AG10803 (cell line): ENCODE measurements around the gene FUT3.

Experiments used
- DNase-seq: peaks from one replicate; pipeline ENCODE4 v3.0.0; 2010; ENCODE audit warnings: low read depth
- H3K4me3 ChIP-seq: 2 replicates; pipeline ENCODE4 v1.5.1; 2011; ENCODE audit warnings: mild to moderate bottlenecking, low read length, control low read depth
- CTCF ChIP-seq: conservative IDR thresholded peaks from 2 replicates; pipeline ENCODE4 v1.5.1; 2011; ENCODE audit warnings: mild to moderate bottlenecking, low read length, control low read depth, inconsistent platforms

The FUT3 gene

GRCh38 chr19:5800361-5801270 is 50.6 kb downstream of the FUT3 start:
- no peak for DNase-seq
- no peak overlapping the region for H3K4me3 ChIP-seq
- TF ChIP-seq CTCF, result no peak

GRCh38 chr19:5799247-5800241 is 51.7 kb downstream of the FUT3 start:
- no peak overlapping the region for H3K4me3 ChIP-seq
- no peak for DNase-seq
- no peak for TF ChIP-seq CTCF

- no peak for TF ChIP-seq CTCF
- no peak overlapping the region for H3K4me3 ChIP-seq
- DNase-seq, result no peak
Observed at GRCh38 chr19:5798244-5798643, 53.0 kb downstream of the FUT3 start.

GRCh38 chr19:5795382-5795919 is 55.8 kb downstream of the FUT3 start:
- DNase-seq, result no peak
- TF ChIP-seq CTCF, result no peak
- H3K4me3 ChIP-seq, result no peak overlapping the region

- no peak for TF ChIP-seq CTCF
- H3K4me3 ChIP-seq, result no peak overlapping the region
- DNase-seq, result no peak
Observed at GRCh38 chr19:5793188-5793587, 58.1 kb downstream of the FUT3 start.
